Measurements from ENCODE around the gene ETV5.

Gene ETV5

GRCh38 chr3:186107215-186108105, 1.4 kb downstream of the ETV5 start:
- H3K4me3 ChIP-seq (ENCODE audit: control insufficient read depth, low read depth, low read length), result peak overlapping the region; percentile 72
- no peak for TF ChIP-seq CTCF (IDR thresholded peaks at IDR 0.05; ENCODE audit: control insufficient read depth, insufficient read depth, low read depth, low read length, missing control alignments)
- DNase-seq (ENCODE audit: low read depth), result no peak

GRCh38 chr3:186105543-186105942, 3.3 kb downstream of the ETV5 start:
- no peak for TF ChIP-seq CTCF (IDR thresholded peaks at IDR 0.05; ENCODE audit: control insufficient read depth, insufficient read depth, low read depth, low read length, missing control alignments)
- no peak overlapping the region for H3K4me3 ChIP-seq (ENCODE audit: control insufficient read depth, low read depth, low read length)
- DNase-seq (ENCODE audit: low read depth), result no peak

GRCh38 chr3:186102687-186103086, 6.2 kb downstream of the ETV5 start:
- no peak for TF ChIP-seq CTCF (IDR thresholded peaks at IDR 0.05; ENCODE audit: control insufficient read depth, insufficient read depth, low read depth, low read length, missing control alignments)
- no peak overlapping the region for H3K4me3 ChIP-seq (ENCODE audit: control insufficient read depth, low read depth, low read length)
- DNase-seq (ENCODE audit: low read depth), result no peak

GRCh38 chr3:186100398-186100797, 8.5 kb downstream of the ETV5 start:
- no peak overlapping the region for H3K4me3 ChIP-seq (ENCODE audit: control insufficient read depth, low read depth, low read length)
- DNase-seq (ENCODE audit: low read depth), result no peak
- no peak for TF ChIP-seq CTCF (IDR thresholded peaks at IDR 0.05; ENCODE audit: control insufficient read depth, insufficient read depth, low read depth, low read length, missing control alignments)

- H3K4me3 ChIP-seq (ENCODE audit: control insufficient read depth, low read depth, low read length), result no peak overlapping the region
- TF ChIP-seq CTCF (IDR thresholded peaks at IDR 0.05; ENCODE audit: control insufficient read depth, insufficient read depth, low read depth, low read length, missing control alignments), result no peak
- DNase-seq (ENCODE audit: low read depth), result no peak
Measured at GRCh38 chr3:186099178-186099577, 9.7 kb downstream of the ETV5 start.

- H3K4me3 ChIP-seq (ENCODE audit: control insufficient read depth, low read depth, low read length), result no peak overlapping the region
- no peak for DNase-seq (ENCODE audit: low read depth)
- no peak for TF ChIP-seq CTCF (IDR thresholded peaks at IDR 0.05; ENCODE audit: control insufficient read depth, insufficient read depth, low read depth, low read length, missing control alignments)
Measured at GRCh38 chr3:186098740-186099139, 10.1 kb downstream of the ETV5 start.

All from AG09309 (cell line).